Stimulated activated naive B cell treated with anti-CD40 and anti-IgM and Interleukin-4, amounts not matched to agents 10 μg/mL and 1 μg/mL and 100 μg/mL, for 72 hours (primary cell): ENCODE data around the gene EARS2.

Experiments used
- ATAC-seq, 2 donors: fragments of 150-1000 bp; cut with Tn5 transposase; replicated peaks; 2 replicates each; pipeline ENCODE4 v1.10.0; 2021; ENCODE audit warnings: moderate library complexity in 1 of 2
- DNase-seq: peaks from one replicate; pipeline ENCODE4 v3.0.0; 2021
- H3K27ac Mint-ChIP-seq: one replicate; pipeline ENCODE4 v1.8.0; 2022; ENCODE audit warnings: mild to moderate bottlenecking, mixed read lengths
- H3K27me3 Mint-ChIP-seq, 2 donors: one replicate each; pipeline ENCODE4 v1.8.0; 2022; ENCODE audit warnings: mixed read lengths in 2 of 2
- H3K36me3 Mint-ChIP-seq, 2 donors: one replicate each; pipeline ENCODE4 v1.8.0; 2022; ENCODE audit warnings: mixed read lengths in 2 of 2, mild to moderate bottlenecking in 1 of 2
- H3K4me1 Mint-ChIP-seq, 2 donors: one replicate each; pipeline ENCODE4 v1.8.0; 2022; ENCODE audit warnings: mixed read lengths in 2 of 2, mild to moderate bottlenecking in 1 of 2
- H3K4me3 Mint-ChIP-seq, 2 donors: one replicate each; pipeline ENCODE4 v1.8.0; 2022; ENCODE audit warnings: mild to moderate bottlenecking in 2 of 2, mixed read lengths in 2 of 2, moderate library complexity in 1 of 2
- H3K9me3 Mint-ChIP-seq, 2 donors: one replicate each; pipeline ENCODE4 v1.8.0; 2022; ENCODE audit warnings: mixed read lengths in 2 of 2, mild to moderate bottlenecking in 1 of 2

EARS2 gene

GRCh38 chr16:23501291-23501690 lies 55.9 kb downstream of the EARS2 start:
- no peak for DNase-seq
- peaks cover 67 to 89% of the 10 kb centered on the region in 2 donors for H3K4me1 Mint-ChIP-seq
- peaks cover 21 to 40% of the 10 kb centered on the region in 2 donors for H3K36me3 Mint-ChIP-seq
- H3K27me3 Mint-ChIP-seq, result no peaks in the 10 kb centered on the region
- H3K4me3 Mint-ChIP-seq, result peak overlapping the region in 1 of 2 donors; percentile 28
- H3K9me3 Mint-ChIP-seq, result no peaks in the 10 kb centered on the region
- H3K27ac Mint-ChIP-seq, result peak overlapping the region; percentile 66
- ATAC-seq, result no peak

GRCh38 chr16:23500862-23501225 lies 56.3 kb downstream of the EARS2 start:
- ATAC-seq, result no peak
- Mint-ChIP-seq H3K27me3 (no peaks in the 10 kb centered on the region), H3K4me1 (peaks cover 64 to 86% of the 10 kb centered on the region in 2 donors), H3K36me3 (peaks cover 23 to 36% of the 10 kb centered on the region in 2 donors), H3K27ac (peak overlapping the region; percentile 66), H3K4me3 (peak overlapping the region in 1 of 2 donors; percentile 28), H3K9me3 (no peaks in the 10 kb centered on the region)
- DNase-seq, result no peak

GRCh38 chr16:23500212-23500861 lies 56.8 kb downstream of the EARS2 start:
- Mint-ChIP-seq H3K27ac (peak overlapping the region; percentile 88), H3K9me3 (no peaks in the 10 kb centered on the region), H3K27me3 (no peaks in the 10 kb centered on the region), H3K4me3 (peak overlapping the region; percentile 68 to 69), H3K36me3 (peaks cover 23 to 40% of the 10 kb centered on the region in 2 donors), H3K4me1 (peaks cover 61 to 81% of the 10 kb centered on the region in 2 donors)
- no peak for ATAC-seq
- no peak for DNase-seq

- peak overlapping the region; percentile 88 for H3K27ac Mint-ChIP-seq
- H3K4me3 Mint-ChIP-seq, result peak overlapping the region; percentile 68 to 69
- no peak for DNase-seq
- H3K36me3 Mint-ChIP-seq, result peaks cover 21 to 41% of the 10 kb centered on the region in 2 donors
- H3K4me1 Mint-ChIP-seq, result peaks cover 59 to 76% of the 10 kb centered on the region in 2 donors
- ATAC-seq, result peak in 1 of 2 donors; percentile 21
- H3K27me3 Mint-ChIP-seq, result no peaks in the 10 kb centered on the region
- no peaks in the 10 kb centered on the region for H3K9me3 Mint-ChIP-seq
Measured at GRCh38 chr16:23499801-23500200, 57.3 kb downstream of the EARS2 start.

GRCh38 chr16:23498863-23499262 lies 58.3 kb downstream of the EARS2 start:
- H3K36me3 Mint-ChIP-seq, result peaks cover 23 to 43% of the 10 kb centered on the region in 2 donors

GRCh38 chr16:23497543-23497868 lies 59.6 kb downstream of the EARS2 start:
- H3K36me3 Mint-ChIP-seq, result peaks cover 30 to 50% of the 10 kb centered on the region in 2 donors
- no peak for DNase-seq
- H3K27me3 Mint-ChIP-seq, result no peaks in the 10 kb centered on the region
- H3K27ac Mint-ChIP-seq, result peak overlapping the region; percentile 72
- ATAC-seq, result no peak
- peaks cover 47 to 64% of the 10 kb centered on the region in 2 donors for H3K4me1 Mint-ChIP-seq
- peak overlapping the region; percentile 15 to 39 for H3K4me3 Mint-ChIP-seq
- H3K9me3 Mint-ChIP-seq, result no peaks in the 10 kb centered on the region

More at GRCh38 chr16:23498863-23499262, 58.3 kb downstream of the EARS2 start:
- Mint-ChIP-seq H3K4me3 (no peak overlapping the region), H3K27me3 (no peaks in the 10 kb centered on the region), H3K9me3 (no peaks in the 10 kb centered on the region), H3K27ac (peak overlapping the region; percentile 91), H3K4me1 (peaks cover 51 to 70% of the 10 kb centered on the region in 2 donors)
- ATAC-seq (no peak), DNase-seq (no peak)

- Mint-ChIP-seq H3K36me3 (peaks cover 35 to 51% of the 10 kb centered on the region in 2 donors), H3K27ac (peak overlapping the region; percentile 72), H3K4me1 (peaks cover 42 to 59% of the 10 kb centered on the region in 2 donors), H3K9me3 (no peaks in the 10 kb centered on the region), H3K4me3 (peak overlapping the region; percentile 15 to 39), H3K27me3 (no peaks in the 10 kb centered on the region)
- no peak for DNase-seq
- ATAC-seq, result peak; percentile 91 to 92
Measured at GRCh38 chr16:23496821-23497542, 60.2 kb downstream of the EARS2 start.

- no peaks in the 10 kb centered on the region for H3K9me3 Mint-ChIP-seq
- ATAC-seq (no peak), DNase-seq (no peak)
- peaks cover 30 to 46% of the 10 kb centered on the region in 2 donors for H3K4me1 Mint-ChIP-seq
- H3K27ac Mint-ChIP-seq, result peak overlapping the region; percentile 47
- no peaks in the 10 kb centered on the region for H3K27me3 Mint-ChIP-seq
- H3K4me3 Mint-ChIP-seq, result no peak overlapping the region
- H3K36me3 Mint-ChIP-seq, result peaks cover 43 to 55% of the 10 kb centered on the region in 2 donors
Measured at GRCh38 chr16:23495671-23496070, 61.5 kb downstream of the EARS2 start.

GRCh38 chr16:23494188-23494587 lies 63.0 kb downstream of the EARS2 start:
- Mint-ChIP-seq H3K9me3 (no peaks in the 10 kb centered on the region), H3K27ac (peak overlapping the region; percentile 78), H3K27me3 (no peaks in the 10 kb centered on the region), H3K4me1 (peaks cover 19 to 31% of the 10 kb centered on the region in 2 donors), H3K36me3 (peaks cover 47 to 55% of the 10 kb centered on the region in 2 donors), H3K4me3 (no peak overlapping the region)
- DNase-seq (no peak), ATAC-seq (no peak)

GRCh38 chr16:23491490-23492391 lies 65.4 kb downstream of the EARS2 start:
- Mint-ChIP-seq H3K4me1 (peaks cover 3 to 6% of the 10 kb centered on the region in 2 donors), H3K4me3 (no peak overlapping the region), H3K9me3 (no peaks in the 10 kb centered on the region), H3K27me3 (no peaks in the 10 kb centered on the region), H3K27ac (peak overlapping the region; percentile 37), H3K36me3 (peaks cover 40 to 47% of the 10 kb centered on the region in 2 donors)
- DNase-seq (no peak), ATAC-seq (no peak)

GRCh38 chr16:23486480-23486879 lies 70.7 kb downstream of the EARS2 start:
- H3K27ac Mint-ChIP-seq, result no peak overlapping the region
- H3K36me3 Mint-ChIP-seq, result peaks cover 39 to 60% of the 10 kb centered on the region in 2 donors
- H3K27me3 Mint-ChIP-seq, result no peaks in the 10 kb centered on the region
- DNase-seq (no peak), ATAC-seq (no peak)
- no peaks in the 10 kb centered on the region for H3K9me3 Mint-ChIP-seq
- peaks cover 3 to 5% of the 10 kb centered on the region in 2 donors for H3K4me1 Mint-ChIP-seq
- H3K4me3 Mint-ChIP-seq, result no peak overlapping the region

- Mint-ChIP-seq H3K27me3 (no peaks in the 10 kb centered on the region), H3K9me3 (no peaks in the 10 kb centered on the region), H3K4me1 (peaks cover 3 to 5% of the 10 kb centered on the region in 2 donors), H3K36me3 (peaks cover 35 to 60% of the 10 kb centered on the region in 2 donors), H3K27ac (no peak overlapping the region), H3K4me3 (no peak overlapping the region)
- DNase-seq, result no peak
- no peak for ATAC-seq
Measured at GRCh38 chr16:23485841-23486240, 71.3 kb downstream of the EARS2 start.

- Mint-ChIP-seq H3K4me1 (peaks cover 3 to 5% of the 10 kb centered on the region in 2 donors), H3K4me3 (no peak overlapping the region), H3K36me3 (peaks cover 33 to 58% of the 10 kb centered on the region in 2 donors), H3K9me3 (no peaks in the 10 kb centered on the region), H3K27me3 (no peaks in the 10 kb centered on the region), H3K27ac (no peak overlapping the region)
- ATAC-seq, result no peak
- no peak for DNase-seq
Measured at GRCh38 chr16:23485257-23485614, 71.9 kb downstream of the EARS2 start.
